ENCODE data around the gene LMNTD2. TPM values are rescaled to one million over a fixed set of nuclear protein-coding genes. Genes with fewer than 3 reads are reported as not detected.
A peak's percentile ranks its signal among the peaks of the same experiment; 100 is the strongest.

Gene LMNTD2
- total and polyA plus RNA-seq, 2 of the 13 experiments (the other 11 are each of a cell fraction or from before 2014, with no cell fraction given): 1.1 to 3.1 TPM

DNA sequence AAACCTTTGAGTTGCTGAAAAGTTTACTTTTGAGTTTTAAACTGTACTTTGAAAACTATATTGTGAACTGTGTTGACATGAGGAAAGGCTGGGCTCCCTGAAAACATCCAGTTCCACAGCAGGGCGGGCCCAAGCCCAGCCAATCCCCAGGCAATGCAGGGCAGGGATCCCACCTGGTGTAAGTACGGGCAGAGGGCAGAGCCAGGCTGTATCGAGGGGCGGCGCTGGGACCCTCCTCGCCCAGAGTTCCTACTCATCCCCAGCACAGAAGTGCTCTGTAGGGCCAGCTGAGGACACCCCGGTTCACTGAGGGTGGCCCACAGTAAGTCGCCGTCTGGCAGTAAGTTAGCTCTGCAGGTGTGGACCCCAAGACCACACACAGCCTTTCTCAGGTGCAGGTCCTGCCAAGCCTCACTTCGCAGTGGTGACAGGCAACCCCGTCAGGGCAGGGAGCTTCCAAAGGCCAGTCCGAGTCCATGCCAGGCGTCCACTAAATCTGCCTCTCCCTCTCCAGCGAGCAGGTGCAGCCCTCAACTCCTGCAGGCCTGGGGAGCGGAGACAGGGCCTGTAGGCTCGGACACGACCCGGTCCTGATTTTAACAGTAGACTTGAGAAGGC is 6.6 kb upstream of the LMNTD2 start (continued):
- no peak for TF ChIP-seq RFXAP (CRISPR knock-in tag; IDR thresholded peaks at IDR 0.05; ENCODE audit: borderline replicate concordance)
- TF ChIP-seq ZNF333 (CRISPR knock-in tag; IDR thresholded peaks at IDR 0.05; ENCODE audit: borderline replicate concordance): no peak
- TF ChIP-seq, protein P1, sequence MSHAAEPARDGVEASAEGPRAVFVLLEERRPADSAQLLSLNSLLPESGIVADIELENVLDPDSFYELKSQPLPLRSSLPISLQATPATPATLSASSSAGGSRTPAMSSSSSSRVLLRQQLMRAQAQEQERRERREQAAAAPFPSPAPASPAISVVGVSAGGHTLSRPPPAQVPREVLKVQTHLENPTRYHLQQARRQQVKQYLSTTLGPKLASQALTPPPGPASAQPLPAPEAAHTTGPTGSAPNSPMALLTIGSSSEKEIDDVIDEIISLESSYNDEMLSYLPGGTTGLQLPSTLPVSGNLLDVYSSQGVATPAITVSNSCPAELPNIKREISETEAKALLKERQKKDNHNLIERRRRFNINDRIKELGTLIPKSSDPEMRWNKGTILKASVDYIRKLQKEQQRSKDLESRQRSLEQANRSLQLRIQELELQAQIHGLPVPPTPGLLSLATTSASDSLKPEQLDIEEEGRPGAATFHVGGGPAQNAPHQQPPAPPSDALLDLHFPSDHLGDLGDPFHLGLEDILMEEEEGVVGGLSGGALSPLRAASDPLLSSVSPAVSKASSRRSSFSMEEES (CRISPR knock-in tag; IDR thresholded peaks at IDR 0.05): no peak
- no peak for TF ChIP-seq ZNF460 (CRISPR knock-in tag; IDR thresholded peaks at IDR 0.05; ENCODE audit: borderline replicate concordance)
- no peak for TF ChIP-seq SNAPC2 (CRISPR knock-in tag; IDR thresholded peaks at IDR 0.05)
- TF ChIP-seq ARNTL (CRISPR knock-in tag; IDR thresholded peaks at IDR 0.05): no peak
- TF ChIP-seq KLF6 (CRISPR knock-in tag; IDR thresholded peaks at IDR 0.05): no peak
- TF ChIP-seq ZNF382 (CRISPR knock-in tag; IDR thresholded peaks at IDR 0.05; ENCODE audit: borderline replicate concordance): no peak
- TF ChIP-seq KDM2A (CRISPR knock-in tag; IDR thresholded peaks at IDR 0.05; ENCODE audit: borderline replicate concordance, low read depth): no peak
- TF ChIP-seq ZNF510 (CRISPR knock-in tag; IDR thresholded peaks at IDR 0.05; ENCODE audit: low read depth): 0 out of 2 replicates have a peak, but pooled peaks have one; percentile 20
- TF ChIP-seq ZNF326 (CRISPR knock-in tag; IDR thresholded peaks at IDR 0.05; ENCODE audit: borderline replicate concordance): no peak
- TF ChIP-seq TSC22D2 (CRISPR knock-in tag; IDR thresholded peaks at IDR 0.05; ENCODE audit: borderline replicate concordance): no peak
- TF ChIP-seq, protein P2, sequence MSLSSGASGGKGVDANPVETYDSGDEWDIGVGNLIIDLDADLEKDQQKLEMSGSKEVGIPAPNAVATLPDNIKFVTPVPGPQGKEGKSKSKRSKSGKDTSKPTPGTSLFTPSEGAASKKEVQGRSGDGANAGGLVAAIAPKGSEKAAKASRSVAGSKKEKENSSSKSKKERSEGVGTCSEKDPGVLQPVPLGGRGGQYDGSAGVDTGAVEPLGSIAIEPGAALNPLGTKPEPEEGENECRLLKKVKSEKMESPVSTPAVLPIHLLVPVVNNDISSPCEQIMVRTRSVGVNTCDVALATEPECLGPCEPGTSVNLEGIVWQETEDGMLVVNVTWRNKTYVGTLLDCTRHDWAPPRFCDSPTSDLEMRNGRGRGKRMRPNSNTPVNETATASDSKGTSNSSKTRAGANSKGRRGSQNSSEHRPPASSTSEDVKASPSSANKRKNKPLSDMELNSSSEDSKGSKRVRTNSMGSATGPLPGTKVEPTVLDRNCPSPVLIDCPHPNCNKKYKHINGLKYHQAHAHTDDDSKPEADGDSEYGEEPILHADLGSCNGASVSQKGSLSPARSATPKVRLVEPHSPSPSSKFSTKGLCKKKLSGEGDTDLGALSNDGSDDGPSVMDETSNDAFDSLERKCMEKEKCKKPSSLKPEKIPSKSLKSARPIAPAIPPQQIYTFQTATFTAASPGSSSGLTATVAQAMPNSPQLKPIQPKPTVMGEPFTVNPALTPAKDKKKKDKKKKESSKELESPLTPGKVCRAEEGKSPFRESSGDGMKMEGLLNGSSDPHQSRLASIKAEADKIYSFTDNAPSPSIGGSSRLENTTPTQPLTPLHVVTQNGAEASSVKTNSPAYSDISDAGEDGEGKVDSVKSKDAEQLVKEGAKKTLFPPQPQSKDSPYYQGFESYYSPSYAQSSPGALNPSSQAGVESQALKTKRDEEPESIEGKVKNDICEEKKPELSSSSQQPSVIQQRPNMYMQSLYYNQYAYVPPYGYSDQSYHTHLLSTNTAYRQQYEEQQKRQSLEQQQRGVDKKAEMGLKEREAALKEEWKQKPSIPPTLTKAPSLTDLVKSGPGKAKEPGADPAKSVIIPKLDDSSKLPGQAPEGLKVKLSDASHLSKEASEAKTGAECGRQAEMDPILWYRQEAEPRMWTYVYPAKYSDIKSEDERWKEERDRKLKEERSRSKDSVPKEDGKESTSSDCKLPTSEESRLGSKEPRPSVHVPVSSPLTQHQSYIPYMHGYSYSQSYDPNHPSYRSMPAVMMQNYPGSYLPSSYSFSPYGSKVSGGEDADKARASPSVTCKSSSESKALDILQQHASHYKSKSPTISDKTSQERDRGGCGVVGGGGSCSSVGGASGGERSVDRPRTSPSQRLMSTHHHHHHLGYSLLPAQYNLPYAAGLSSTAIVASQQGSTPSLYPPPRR (CRISPR knock-in tag; IDR thresholded peaks at IDR 0.05; ENCODE audit: borderline replicate concordance): no peak
- TF ChIP-seq, protein P3, sequence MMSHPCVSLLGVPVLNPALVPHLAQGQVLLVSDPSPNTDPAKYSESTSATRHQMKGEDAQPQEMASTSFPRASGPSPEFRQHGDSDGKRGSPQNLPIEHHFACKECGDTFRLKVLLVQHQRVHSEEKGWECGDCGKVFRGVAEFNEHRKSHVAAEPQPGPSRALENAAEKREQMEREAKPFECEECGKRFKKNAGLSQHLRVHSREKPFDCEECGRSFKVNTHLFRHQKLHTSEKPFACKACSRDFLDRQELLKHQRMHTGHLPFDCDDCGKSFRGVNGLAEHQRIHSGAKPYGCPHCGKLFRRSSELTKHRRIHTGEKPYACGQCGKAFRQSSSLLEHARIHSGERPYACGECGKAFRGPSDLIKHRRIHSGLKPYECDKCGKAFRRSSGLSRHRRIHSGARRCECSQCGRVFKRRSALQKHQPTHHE (CRISPR knock-in tag; IDR thresholded peaks at IDR 0.05; ENCODE audit: borderline replicate concordance): no peak
- TF ChIP-seq HNRNPH1 (optimal IDR thresholded peaks at IDR 0.05; ENCODE audit: low read depth, low read length): no peak
- no peak for TF ChIP-seq ZKSCAN1 (IDR thresholded peaks at IDR 0.05; ENCODE audit: low read length)
- TF ChIP-seq, protein P4, sequence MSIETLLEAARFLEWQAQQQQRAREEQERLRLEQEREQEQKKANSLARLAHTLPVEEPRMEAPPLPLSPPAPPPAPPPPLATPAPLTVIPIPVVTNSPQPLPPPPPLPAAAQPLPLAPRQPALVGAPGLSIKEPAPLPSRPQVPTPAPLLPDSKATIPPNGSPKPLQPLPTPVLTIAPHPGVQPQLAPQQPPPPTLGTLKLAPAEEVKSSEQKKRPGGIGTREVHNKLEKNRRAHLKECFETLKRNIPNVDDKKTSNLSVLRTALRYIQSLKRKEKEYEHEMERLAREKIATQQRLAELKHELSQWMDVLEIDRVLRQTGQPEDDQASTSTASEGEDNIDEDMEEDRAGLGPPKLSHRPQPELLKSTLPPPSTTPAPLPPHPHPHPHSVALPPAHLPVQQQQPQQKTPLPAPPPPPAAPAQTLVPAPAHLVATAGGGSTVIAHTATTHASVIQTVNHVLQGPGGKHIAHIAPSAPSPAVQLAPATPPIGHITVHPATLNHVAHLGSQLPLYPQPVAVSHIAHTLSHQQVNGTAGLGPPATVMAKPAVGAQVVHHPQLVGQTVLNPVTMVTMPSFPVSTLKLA (IDR thresholded peaks at IDR 0.05): no peak
- no peak for TF ChIP-seq ZFP36 (IDR thresholded peaks at IDR 0.05; ENCODE audit: borderline replicate concordance, low read depth, low read length, partially characterized antibody)

Measured in HepG2 (cell line).